NCI-H345 treated with DMSO at 0.1 percent for 48 hours (cell line): Measurements from ENCODE around the gene TTF1.
"Not testable (repeated sequence)": the region's sequence is repeated elsewhere in the genome, so short reads cannot be mapped to it uniquely, and the experiment has no call there.

Experiments used
- DNase-seq: peaks from one replicate; lab custom pipeline; 2025; ENCODE audit not compliant: unreplicated experiment; lab: John Stamatoyannopoulos, UW

The TTF1 gene

DNA sequence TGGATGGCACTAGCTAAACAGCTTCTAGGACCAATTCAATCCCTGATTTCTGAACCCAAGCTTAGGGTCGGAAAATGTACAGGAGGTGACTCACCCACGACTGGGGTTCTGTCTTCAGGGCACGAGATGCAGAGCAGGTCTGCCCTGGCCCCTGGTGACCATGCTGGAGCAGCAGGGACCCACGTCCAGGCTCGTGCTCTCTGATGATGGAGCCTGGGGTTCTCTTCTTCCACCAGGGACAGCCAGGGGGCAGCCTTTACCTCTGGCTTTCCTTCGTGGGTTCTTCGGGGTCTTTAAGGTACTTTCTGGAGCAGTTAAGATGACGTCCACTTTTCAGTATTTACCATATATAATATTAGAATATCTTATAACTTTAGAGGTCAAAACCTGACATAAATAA, 5.4 kb upstream of the TTF1 start:
- DNase-seq = no peak

DNA sequence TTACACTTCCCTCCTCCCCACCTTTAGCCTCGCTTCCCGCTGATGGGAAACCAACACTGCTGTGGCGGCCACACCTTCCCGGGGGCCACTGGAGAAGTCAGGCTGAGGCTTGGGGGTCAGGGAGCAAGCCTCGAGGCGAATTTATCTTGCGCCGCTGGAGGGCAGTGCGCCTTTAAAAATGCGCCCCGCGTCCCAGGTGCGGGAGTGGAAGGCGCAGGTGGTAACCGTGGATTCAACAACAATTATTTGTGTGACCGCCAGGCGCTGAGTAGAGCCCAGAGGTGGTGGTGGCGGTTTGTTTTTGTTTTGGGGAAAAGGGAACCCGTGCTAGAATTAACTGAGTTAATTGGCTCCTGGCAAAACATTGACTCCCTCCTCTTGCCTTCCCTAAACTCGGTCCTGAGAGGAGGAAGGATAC, 4.5 kb upstream of the TTF1 start:
- peak; percentile 80 for DNase-seq

DNA sequence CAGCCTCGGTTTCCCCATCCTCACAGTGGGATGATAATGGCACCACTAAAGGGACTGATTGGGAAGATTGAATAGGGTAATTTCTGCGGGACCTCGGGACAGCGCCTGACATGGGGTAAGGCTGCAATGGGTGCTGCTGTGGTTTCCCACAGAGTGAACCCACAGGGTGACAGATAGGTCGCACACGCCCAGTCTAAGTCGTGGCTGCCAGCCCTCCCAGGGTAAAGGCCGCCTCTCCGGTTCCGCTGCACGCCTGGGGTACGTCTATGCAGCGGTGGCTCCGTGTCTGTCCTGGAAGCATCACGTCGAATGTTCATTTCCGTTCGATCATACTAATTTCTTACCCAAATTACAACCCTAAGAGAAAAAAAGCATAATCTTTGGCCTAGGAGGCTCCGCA, 4.0 kb upstream of the TTF1 start:
- DNase-seq = no peak

- peak; percentile 50 for DNase-seq
Observed at GRCh38 chr9:132409828-132410528, 3.3 kb upstream of the TTF1 start, which contains the start of gene CFAP77. Gene CFAP77 (plus strand): TSS chr9:132410211. CDS start chr9:132410272, 61 bp downstream.

DNA sequence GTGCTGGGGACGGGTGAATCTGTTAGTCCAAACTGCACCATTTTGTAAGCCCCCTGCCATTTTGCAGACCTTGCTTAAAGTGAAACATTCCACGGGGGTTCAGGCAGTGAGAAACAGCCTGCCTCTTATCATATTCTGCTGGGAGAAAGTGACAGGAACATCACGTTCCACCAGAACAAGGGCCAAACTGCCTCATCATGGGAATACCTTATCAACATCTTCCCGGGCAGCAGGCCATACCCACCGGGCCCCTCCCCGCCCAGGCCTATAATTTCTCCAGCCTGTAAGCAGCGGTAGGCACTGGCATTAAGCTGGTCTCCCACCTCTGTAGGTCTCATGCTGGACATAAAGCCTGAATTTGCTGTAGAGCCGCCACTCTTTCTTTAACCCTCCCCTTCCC, 1.9 kb upstream of the TTF1 start:
- no peak for DNase-seq

GRCh38 chr9:132407196-132407595, 556 bp upstream of the TTF1 start:
- no peak for DNase-seq

GRCh38 chr9:132404228-132404881, 2.3 kb downstream of the TTF1 start:
- no peak for DNase-seq

GRCh38 chr9:132401824-132402223, 4.8 kb downstream of the TTF1 start:
- no peak for DNase-seq

DNA sequence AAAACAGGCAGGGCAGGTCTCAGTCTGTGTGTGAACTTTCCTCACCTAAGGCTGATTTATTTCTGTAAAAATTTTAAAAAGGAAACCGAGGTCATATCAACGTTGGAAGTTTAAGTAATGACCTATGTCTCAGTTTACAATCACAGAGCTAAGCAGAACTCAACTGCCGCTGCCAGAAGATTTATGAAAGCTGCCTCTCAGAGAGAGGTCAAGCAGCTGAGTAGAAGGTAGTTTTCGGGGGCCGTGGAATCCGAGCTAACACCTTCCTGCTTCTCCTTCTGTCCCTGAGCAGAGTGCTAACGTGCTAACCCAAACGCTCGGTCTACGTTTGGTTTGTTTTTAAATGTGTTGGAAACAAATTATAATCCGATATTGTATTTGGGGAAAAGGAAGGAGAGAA, 11.1 kb downstream of the TTF1 start:
- DNase-seq = no peak

- DNase-seq = no peak
Observed at GRCh38 chr9:132391449-132391848, 15.2 kb downstream of the TTF1 start.

DNA sequence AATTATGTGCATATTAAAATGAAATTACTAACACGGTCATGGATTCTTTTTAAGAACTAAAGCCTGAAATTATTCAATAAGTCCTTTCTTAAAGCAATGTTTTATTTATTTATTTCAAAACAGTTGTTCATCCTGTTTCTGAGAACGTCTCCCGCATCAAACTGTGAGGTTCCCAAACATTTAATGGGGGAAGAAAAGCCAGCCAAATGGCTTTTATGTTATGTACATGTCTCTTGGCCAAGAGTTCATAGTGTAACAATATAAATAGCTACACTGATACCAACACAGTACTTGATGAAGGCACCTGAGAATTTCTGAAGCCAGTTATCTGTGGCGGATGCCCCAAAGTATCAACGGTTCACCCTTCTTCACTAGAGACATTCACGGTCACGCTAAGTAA, 15.7 kb downstream of the TTF1 start:
- no peak for DNase-seq

- DNase-seq = no peak
Observed at GRCh38 chr9:132387133-132387532, 19.5 kb downstream of the TTF1 start.

GRCh38 chr9:132384376-132384775, 22.3 kb downstream of the TTF1 start:
- DNase-seq = no peak

DNA sequence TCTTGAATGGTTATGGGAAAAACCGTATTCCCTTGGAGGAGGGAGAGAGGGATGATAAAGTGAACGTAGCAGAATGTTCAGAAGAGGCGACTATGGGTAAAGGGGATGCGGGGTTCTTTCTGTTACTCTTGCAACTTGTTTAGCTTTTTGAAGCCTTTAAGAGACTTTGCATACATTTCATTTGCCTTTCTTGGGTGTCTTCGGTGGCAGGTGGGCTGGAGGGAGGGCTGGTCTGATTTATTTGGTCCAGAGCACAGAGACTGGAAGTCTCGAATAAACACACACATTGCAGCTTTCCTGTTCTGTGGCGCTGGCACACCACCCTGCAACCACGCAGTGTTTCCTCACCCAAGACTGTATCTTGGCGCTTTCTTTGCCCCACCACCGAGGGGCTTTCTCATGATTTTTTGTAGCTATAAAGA, 23.2 kb downstream of the TTF1 start:
- no peak for DNase-seq

DNA sequence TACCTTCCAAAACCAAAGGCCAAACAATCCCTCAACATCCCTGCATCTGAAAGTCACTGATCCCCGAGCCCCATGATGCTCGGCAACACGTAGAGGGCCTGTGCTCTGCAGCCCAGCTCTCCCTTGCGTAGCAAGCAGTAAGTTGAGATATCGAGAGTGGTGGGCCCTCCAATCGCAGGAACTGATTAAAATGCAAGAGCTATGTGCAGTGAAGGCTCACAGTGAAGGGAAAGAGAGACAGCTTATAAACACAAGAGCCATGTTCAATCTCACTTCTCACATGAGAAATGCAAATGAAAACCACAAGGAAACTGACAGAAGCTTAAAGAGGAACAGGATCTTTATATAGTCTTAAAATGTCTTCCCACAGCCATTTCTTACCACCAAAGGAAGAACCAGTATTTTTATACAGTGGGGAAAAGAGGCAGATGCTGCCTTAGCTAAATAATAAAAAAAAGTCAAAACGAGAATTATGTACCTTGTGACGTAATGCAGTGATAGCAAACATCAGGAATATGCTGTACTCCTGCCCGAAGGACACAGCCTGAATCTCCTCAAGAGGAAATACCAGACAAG, 24.6 kb downstream of the TTF1 start:
- DNase-seq = no peak

- DNase-seq = not testable (repeated sequence)
Observed at GRCh38 chr9:132378416-132378815, 28.2 kb downstream of the TTF1 start.

GRCh38 chr9:132377769-132378168, 28.9 kb downstream of the TTF1 start:
- DNase-seq = not testable (repeated sequence)

GRCh38 chr9:132372177-132373095, 34.2 kb downstream of the TTF1 start:
- DNase-seq = no peak

- no peak for DNase-seq
Observed at GRCh38 chr9:132370592-132370991, 36.0 kb downstream of the TTF1 start.

- DNase-seq = no peak
Observed at GRCh38 chr9:132369421-132369820, 37.2 kb downstream of the TTF1 start.

GRCh38 chr9:132367613-132368313, 38.9 kb downstream of the TTF1 start:
- no peak for DNase-seq
